SK-N-SH (cell line): ENCODE data around the gene JMJD4. TPM values are rescaled to one million over a fixed set of nuclear protein-coding genes. Genes with fewer than 3 reads are reported as not detected.
A peak's percentile ranks its signal among the peaks of the same experiment; 100 is the strongest.

ENCODE experiments used
- CTCF ChIA-PET: fragments of 300-600, 350-600 bp; formaldehyde crosslinking; extraction: SDS; loops from one replicate; lab custom pipeline; 2021; lab: Yijun Ruan, JAX
- POLR2A ChIA-PET: fragments of 350-600 bp; sonication (Branson Sonifier 250); formaldehyde crosslinking; extraction: SDS; loops from one replicate; lab custom pipeline; 2020; ENCODE audit warnings: antibody characterized with exemption, inconsistent platforms; lab: Yijun Ruan, JAX
- DNase-seq: peaks from one replicate; pipeline ENCODE4 v3.0.0; 2012
- H2AFZ ChIP-seq: fragments of 200-600 bp; sonication (generic); 2 replicates; pipeline ENCODE4 v1.8.1; 2016; ENCODE audit warnings: antibody characterized with exemption, mild to moderate bottlenecking, low read depth
- H3F3A ChIP-seq: fragments of 200-600 bp; sonication (generic); replicated peaks from 2 replicates; pipeline ENCODE3; 2016; ENCODE audit warnings: antibody characterized with exemption, mild to moderate bottlenecking; ENCODE audit not compliant: insufficient read depth
- H3K27ac ChIP-seq, 2 experiments: fragments of 200-500 bp in 1 of 2; fragments of 200-600 bp in 1 of 2; sonication (Bioruptor generic) in 1 of 2; sonication (generic), shearing (Covaris generic) in 1 of 2; 2 replicates each; pipeline versions ENCODE4 v1.5.1 to v1.6.1; 2014 to 2016; ENCODE audit warnings: low read depth in 2 of 2, inconsistent platforms in 1 of 2, low read length in 1 of 2, mild to moderate bottlenecking in 1 of 2, mixed read lengths in 1 of 2
- H3K27me3 ChIP-seq: fragments of 200-600 bp; sonication (generic), shearing (Covaris generic); 2 replicates; pipeline ENCODE4 v1.6.1; 2016; ENCODE audit warnings: mixed run types; ENCODE audit not compliant: insufficient read depth
- H3K36me3 ChIP-seq, 2 experiments: fragments of 200-500 bp in 1 of 2; fragments of 200-600 bp in 1 of 2; sonication (Bioruptor generic) in 1 of 2; sonication (generic) in 1 of 2; replicated peaks in 1 of 2; 2 replicates each; pipeline versions ENCODE3 to v1.5.1; 2014 to 2016; ENCODE audit warnings: low read length in 1 of 2, mild to moderate bottlenecking in 1 of 2; ENCODE audit not compliant: insufficient read depth in 2 of 2, control insufficient read depth in 1 of 2
- H3K4me1 ChIP-seq, 2 experiments: fragments of 200-500 bp in 1 of 2; fragments of 200-600 bp in 1 of 2; sonication (Bioruptor generic) in 1 of 2; sonication (generic), shearing (Covaris generic) in 1 of 2; 2 replicates each; pipeline versions ENCODE4 v1.5.1 to v1.6.1; 2014 to 2016; ENCODE audit warnings: low read depth in 1 of 2, low read length in 1 of 2, mixed run types in 1 of 2; ENCODE audit not compliant: insufficient read depth in 2 of 2, control insufficient read depth in 1 of 2
- H3K4me2 ChIP-seq: fragments of 200-600 bp; sonication (generic), shearing (Covaris generic); 2 replicates; pipeline ENCODE4 v1.6.1; 2017; ENCODE audit warnings: mixed run types
- H3K4me3 ChIP-seq, 2 experiments: fragments of 200-500 bp in 1 of 2; fragments of 200-600 bp in 1 of 2; sonication (Bioruptor generic) in 1 of 2; sonication (generic), shearing (Covaris generic) in 1 of 2; 2 replicates each; pipeline versions ENCODE4 v1.5.1 to v1.8.1; 2014 to 2016; ENCODE audit warnings: low read depth in 2 of 2, inconsistent platforms in 1 of 2, low read length in 1 of 2, mild to moderate bottlenecking in 1 of 2, mixed read lengths in 1 of 2, moderate library complexity in 1 of 2
- H3K79me2 ChIP-seq: fragments of 200-600 bp; sonication (generic); 2 replicates; pipeline ENCODE4 v1.8.1; 2017; ENCODE audit warnings: mild to moderate bottlenecking; ENCODE audit not compliant: insufficient read depth
- H3K9ac ChIP-seq: fragments of 200-600 bp; sonication (generic); 2 replicates; pipeline ENCODE4 v1.6.1; 2017; ENCODE audit warnings: mixed run types
- H3K9me2 ChIP-seq: fragments of 200-600 bp; sonication (generic); 2 replicates; pipeline ENCODE4 v1.6.1; 2017; ENCODE audit warnings: mixed run types
- H3K9me3 ChIP-seq: fragments of 200-600 bp; sonication (generic); 2 replicates; pipeline ENCODE4 v1.6.1; 2017; ENCODE audit warnings: mixed run types, mild to moderate bottlenecking, moderate library complexity
- H4K20me1 ChIP-seq: fragments of 200-600 bp; sonication (generic); 2 replicates; pipeline ENCODE4 v1.6.1; 2017; ENCODE audit warnings: mild to moderate bottlenecking, mixed run types; ENCODE audit not compliant: insufficient read depth
- CHD2 ChIP-seq: fragments of 150-350 bp; IDR thresholded peaks from 2 replicates; pipeline ENCODE4 v1.6.1; 2018; ENCODE audit warnings: low read length; ENCODE audit not compliant: partially characterized antibody
- ELF1 ChIP-seq: IDR thresholded peaks from 2 replicates; pipeline ENCODE4 v1.4.0; 2012
- EZH2phosphoT487 ChIP-seq: fragments of 200-600 bp; sonication (generic); IDR thresholded peaks from 2 replicates; pipeline ENCODE4 v1.6.1; 2017; ENCODE audit warnings: low read depth, mixed run types, mild to moderate bottlenecking, antibody characterized with exemption, moderate library complexity, borderline replicate concordance
- FOSL2 ChIP-seq: IDR thresholded peaks from 2 replicates; pipeline ENCODE4 v1.4.0; 2012; ENCODE audit warnings: low read depth, mild to moderate bottlenecking, moderate library complexity, borderline replicate concordance
- FOXJ3 ChIP-seq: sonication (generic); formaldehyde crosslinking; IDR thresholded peaks from 2 replicates; pipeline ENCODE4 v1.5.1; 2020; ENCODE audit warnings: mild to moderate bottlenecking, missing genetic modification reagents
- GATA2 ChIP-seq: sonication (generic); formaldehyde crosslinking; IDR thresholded peaks from 2 replicates; pipeline ENCODE4 v1.5.0; 2020; ENCODE audit warnings: mild to moderate bottlenecking, missing genetic modification reagents
- JUND ChIP-seq: IDR thresholded peaks from 2 replicates; pipeline ENCODE4 v1.4.0; 2012
- MEF2A ChIP-seq: IDR thresholded peaks from 2 replicates; pipeline ENCODE4 v1.4.0; 2012; ENCODE audit warnings: low read depth, borderline replicate concordance
- NRF1 ChIP-seq: IDR thresholded peaks from 2 replicates; pipeline ENCODE4 v1.6.1; 2012; ENCODE audit warnings: low read depth, mild to moderate bottlenecking, low read length
- POLR2AphosphoS5 ChIP-seq: IDR thresholded peaks from 2 replicates; pipeline ENCODE4 v1.6.1; 2012; ENCODE audit warnings: low read depth, low read length
- RAD21 ChIP-seq: IDR thresholded peaks from 2 replicates; pipeline ENCODE4 v1.6.1; 2012; ENCODE audit warnings: mild to moderate bottlenecking, low read length
- RFX5 ChIP-seq: IDR thresholded peaks from 2 replicates; pipeline ENCODE4 v1.6.1; 2012; ENCODE audit warnings: mild to moderate bottlenecking, improper control_type of control experiment, low read length
- RXRA ChIP-seq: IDR thresholded peaks from 2 replicates; pipeline ENCODE4 v1.4.0; 2012; ENCODE audit warnings: low read depth, mild to moderate bottlenecking, borderline replicate concordance
- SIN3A ChIP-seq: IDR thresholded peaks from 2 replicates; pipeline ENCODE4 v1.6.1; 2012; ENCODE audit warnings: low read depth, mild to moderate bottlenecking, low read length, moderate library complexity, borderline replicate concordance
- SMC3 ChIP-seq: IDR thresholded peaks from 2 replicates; pipeline ENCODE4 v1.6.1; 2012; ENCODE audit warnings: low read depth, low read length, improper control_type of control experiment
- TCF12 ChIP-seq: IDR thresholded peaks from 2 replicates; pipeline ENCODE4 v1.4.0; 2012
- YY1 ChIP-seq: IDR thresholded peaks from 2 replicates; pipeline ENCODE4 v1.4.0; 2012; ENCODE audit warnings: low read depth, mild to moderate bottlenecking
- WGBS: methylation state at CpG from one replicate; pipeline ENCODE4 v1.1.6; 2017; ENCODE audit warnings: low lambda C conversion rate; 5-methylcytosine and 5-hydroxymethylcytosine counted together
- polyA plus RNA-seq, 3 experiments: library from polyadenylated mRNA; depleted of rRNA; stranded (reverse); fragments of >200 nt; gene quantifications; 2 replicates each; pipeline ENCODE4 v1.2.3, GENCODE V29; 2012
- TF ChIP-seq, protein P1 (sequence below): IDR thresholded peaks from 2 replicates; pipeline ENCODE4; 2012
- TF ChIP-seq, protein P2 (sequence below): fragments of 200-600 bp; sonication (generic); IDR thresholded peaks from 2 replicates; pipeline ENCODE4 v1.6.1; 2017; ENCODE audit warnings: antibody characterized with exemption, mild to moderate bottlenecking, moderate library complexity
- TF ChIP-seq, protein P3 (sequence below): IDR thresholded peaks from 2 replicates; pipeline ENCODE4 v1.4.0; 2012; ENCODE audit warnings: low read depth, borderline replicate concordance
- TF ChIP-seq, protein P4 (sequence below): fragments of 150-350 bp; IDR thresholded peaks from 2 replicates; pipeline ENCODE4 v1.6.1; 2017; ENCODE audit warnings: antibody characterized with exemption, low read length, low read depth, borderline replicate concordance
- TF ChIP-seq, protein P5 (sequence below): fragments of 150-350 bp; IDR thresholded peaks from 2 replicates; pipeline ENCODE4 v1.6.1; 2016; ENCODE audit warnings: mild to moderate bottlenecking, low read depth, low read length

JMJD4 gene, protein sequence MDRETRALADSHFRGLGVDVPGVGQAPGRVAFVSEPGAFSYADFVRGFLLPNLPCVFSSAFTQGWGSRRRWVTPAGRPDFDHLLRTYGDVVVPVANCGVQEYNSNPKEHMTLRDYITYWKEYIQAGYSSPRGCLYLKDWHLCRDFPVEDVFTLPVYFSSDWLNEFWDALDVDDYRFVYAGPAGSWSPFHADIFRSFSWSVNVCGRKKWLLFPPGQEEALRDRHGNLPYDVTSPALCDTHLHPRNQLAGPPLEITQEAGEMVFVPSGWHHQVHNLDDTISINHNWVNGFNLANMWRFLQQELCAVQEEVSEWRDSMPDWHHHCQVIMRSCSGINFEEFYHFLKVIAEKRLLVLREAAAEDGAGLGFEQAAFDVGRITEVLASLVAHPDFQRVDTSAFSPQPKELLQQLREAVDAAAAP
- polyA plus RNA-seq (2012; rRNA removed) = 15.0 and 16.6 TPM in 2 replicates
- 5.9 and 11.5 TPM in 2 replicates for polyA plus RNA-seq (2012; cell fraction: cytosol; rRNA removed)
- polyA plus RNA-seq (2012; cell fraction: nucleus; rRNA removed) = 24.2 and 29.6 TPM in 2 replicates

DNA sequence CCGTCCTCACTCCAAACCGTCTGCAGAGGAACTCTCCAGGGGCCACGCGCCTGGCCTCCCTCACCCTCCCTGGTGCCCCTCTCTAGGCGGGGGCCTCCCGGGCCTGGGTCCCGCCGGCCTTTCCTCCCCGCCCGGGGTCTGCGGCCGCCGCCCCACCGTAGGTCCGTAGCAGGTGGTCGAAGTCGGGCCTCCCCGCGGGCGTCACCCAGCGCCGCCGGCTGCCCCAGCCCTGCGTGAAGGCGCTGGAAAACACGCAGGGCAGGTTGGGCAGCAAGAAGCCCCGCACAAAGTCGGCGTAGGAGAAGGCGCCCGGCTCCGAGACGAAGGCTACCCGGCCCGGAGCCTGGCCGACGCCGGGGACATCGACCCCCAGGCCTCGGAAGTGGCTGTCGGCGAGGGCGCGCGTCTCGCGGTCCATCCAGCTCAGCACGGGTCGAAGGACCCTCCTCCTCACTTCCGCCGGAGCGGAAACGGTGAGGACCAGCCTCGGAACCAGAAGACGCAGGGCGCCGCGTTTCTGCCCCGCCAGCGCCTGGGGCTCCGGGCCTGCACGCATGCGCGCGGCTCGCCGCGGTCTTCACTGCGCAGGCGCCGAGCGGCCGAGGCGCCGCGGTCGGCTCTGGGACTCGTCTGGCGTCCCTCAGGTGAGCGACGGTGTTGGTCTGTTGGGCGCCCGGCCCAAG lies at the start of gene JMJD4, which contains the start of gene SNAP47:
Gene JMJD4 (minus strand): TSS at position 447 of the 683 bp plus-strand sequence. CDS start 29 bp downstream, at position 418.
Gene SNAP47 (plus strand): TSS at position 580 of the 683 bp plus-strand sequence. CDS start 12,302 bp downstream, outside the sequence.
- peaks cover 6 to 31% of the 10 kb centered on the region in 2 experiments for H3K36me3 ChIP-seq
- no peaks in the 10 kb centered on the region for H3F3A ChIP-seq
- peaks cover 72% of the 10 kb centered on the region for H3K79me2 ChIP-seq
- peaks cover 6% of the 10 kb centered on the region; the same call in 1 of the 2 replicates for H4K20me1 ChIP-seq
- peak within 1 kb of the TSS; percentile 100 for H3K4me2 ChIP-seq
- DNase-seq = peak; percentile 97
- peaks cover 3 to 23% of the 10 kb centered on the region in 2 experiments; a peak in 2 of 4 replicates for H3K4me1 ChIP-seq
- H3K9me2 ChIP-seq = no peaks in the 10 kb centered on the region
- H2AFZ ChIP-seq = peak within 1 kb of the TSS; percentile 81; the same call in 1 of the 2 replicates
- peak within 1 kb of the TSS; percentile 63 to 97 for H3K4me3 ChIP-seq
- H3K9ac ChIP-seq = peak within 1 kb of the TSS; percentile 89
- peak within 1 kb of the TSS; percentile 54 to 72 for H3K27ac ChIP-seq
- no peaks in the 10 kb centered on the region for H3K9me3 ChIP-seq
- ChIA-PET POLR2A (interaction anchor here (0.7 kb wide), 1 partner anchor 1067 kb away, joined by 4 read pairs; no protein-coding TSS in a partner anchor), CTCF (no interaction called here)
- H3K27me3 ChIP-seq = no peaks in the 10 kb centered on the region
- 0% methylated on average over 16 of the region's 83 CpGs for WGBS
- TF ChIP-seq SIN3A (peak; percentile 96; the same call in 1 of the 2 replicates), GATA2 (CRISPR knock-in tag) (no peak), NRF1 (peak; percentile 96), FOXJ3 (CRISPR knock-in tag) (no peak), RAD21 (no peak), SMC3 (no peak), POLR2AphosphoS5 (peak; percentile 83), FOSL2 (no peak), YY1 (no peak), ELF1 (peak; percentile 79), TCF12 (peak; percentile 12; the same call in 1 of the 2 replicates), JUND (no peak), EZH2phosphoT487 (no peak), RFX5 (no peak), CHD2 (peak; percentile 95), RXRA (no peak), MEF2A (no peak)
- TF ChIP-seq, protein P1, sequence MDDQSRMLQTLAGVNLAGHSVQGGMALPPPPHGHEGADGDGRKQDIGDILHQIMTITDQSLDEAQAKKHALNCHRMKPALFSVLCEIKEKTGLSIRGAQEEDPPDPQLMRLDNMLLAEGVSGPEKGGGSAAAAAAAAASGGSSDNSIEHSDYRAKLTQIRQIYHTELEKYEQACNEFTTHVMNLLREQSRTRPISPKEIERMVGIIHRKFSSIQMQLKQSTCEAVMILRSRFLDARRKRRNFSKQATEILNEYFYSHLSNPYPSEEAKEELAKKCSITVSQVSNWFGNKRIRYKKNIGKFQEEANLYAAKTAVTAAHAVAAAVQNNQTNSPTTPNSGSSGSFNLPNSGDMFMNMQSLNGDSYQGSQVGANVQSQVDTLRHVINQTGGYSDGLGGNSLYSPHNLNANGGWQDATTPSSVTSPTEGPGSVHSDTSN = peak; percentile 41; the same call in 1 of the 2 replicates
- TF ChIP-seq, protein P2, sequence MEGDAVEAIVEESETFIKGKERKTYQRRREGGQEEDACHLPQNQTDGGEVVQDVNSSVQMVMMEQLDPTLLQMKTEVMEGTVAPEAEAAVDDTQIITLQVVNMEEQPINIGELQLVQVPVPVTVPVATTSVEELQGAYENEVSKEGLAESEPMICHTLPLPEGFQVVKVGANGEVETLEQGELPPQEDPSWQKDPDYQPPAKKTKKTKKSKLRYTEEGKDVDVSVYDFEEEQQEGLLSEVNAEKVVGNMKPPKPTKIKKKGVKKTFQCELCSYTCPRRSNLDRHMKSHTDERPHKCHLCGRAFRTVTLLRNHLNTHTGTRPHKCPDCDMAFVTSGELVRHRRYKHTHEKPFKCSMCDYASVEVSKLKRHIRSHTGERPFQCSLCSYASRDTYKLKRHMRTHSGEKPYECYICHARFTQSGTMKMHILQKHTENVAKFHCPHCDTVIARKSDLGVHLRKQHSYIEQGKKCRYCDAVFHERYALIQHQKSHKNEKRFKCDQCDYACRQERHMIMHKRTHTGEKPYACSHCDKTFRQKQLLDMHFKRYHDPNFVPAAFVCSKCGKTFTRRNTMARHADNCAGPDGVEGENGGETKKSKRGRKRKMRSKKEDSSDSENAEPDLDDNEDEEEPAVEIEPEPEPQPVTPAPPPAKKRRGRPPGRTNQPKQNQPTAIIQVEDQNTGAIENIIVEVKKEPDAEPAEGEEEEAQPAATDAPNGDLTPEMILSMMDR = no peak
- TF ChIP-seq, protein P3, sequence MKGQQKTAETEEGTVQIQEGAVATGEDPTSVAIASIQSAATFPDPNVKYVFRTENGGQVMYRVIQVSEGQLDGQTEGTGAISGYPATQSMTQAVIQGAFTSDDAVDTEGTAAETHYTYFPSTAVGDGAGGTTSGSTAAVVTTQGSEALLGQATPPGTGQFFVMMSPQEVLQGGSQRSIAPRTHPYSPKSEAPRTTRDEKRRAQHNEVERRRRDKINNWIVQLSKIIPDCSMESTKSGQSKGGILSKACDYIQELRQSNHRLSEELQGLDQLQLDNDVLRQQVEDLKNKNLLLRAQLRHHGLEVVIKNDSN = peak; percentile 48
- TF ChIP-seq, protein P4, sequence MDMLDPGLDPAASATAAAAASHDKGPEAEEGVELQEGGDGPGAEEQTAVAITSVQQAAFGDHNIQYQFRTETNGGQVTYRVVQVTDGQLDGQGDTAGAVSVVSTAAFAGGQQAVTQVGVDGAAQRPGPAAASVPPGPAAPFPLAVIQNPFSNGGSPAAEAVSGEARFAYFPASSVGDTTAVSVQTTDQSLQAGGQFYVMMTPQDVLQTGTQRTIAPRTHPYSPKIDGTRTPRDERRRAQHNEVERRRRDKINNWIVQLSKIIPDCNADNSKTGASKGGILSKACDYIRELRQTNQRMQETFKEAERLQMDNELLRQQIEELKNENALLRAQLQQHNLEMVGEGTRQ = 0 out of 2 replicates have a peak, but pooled peaks have one; percentile 35
- TF ChIP-seq, protein P5, sequence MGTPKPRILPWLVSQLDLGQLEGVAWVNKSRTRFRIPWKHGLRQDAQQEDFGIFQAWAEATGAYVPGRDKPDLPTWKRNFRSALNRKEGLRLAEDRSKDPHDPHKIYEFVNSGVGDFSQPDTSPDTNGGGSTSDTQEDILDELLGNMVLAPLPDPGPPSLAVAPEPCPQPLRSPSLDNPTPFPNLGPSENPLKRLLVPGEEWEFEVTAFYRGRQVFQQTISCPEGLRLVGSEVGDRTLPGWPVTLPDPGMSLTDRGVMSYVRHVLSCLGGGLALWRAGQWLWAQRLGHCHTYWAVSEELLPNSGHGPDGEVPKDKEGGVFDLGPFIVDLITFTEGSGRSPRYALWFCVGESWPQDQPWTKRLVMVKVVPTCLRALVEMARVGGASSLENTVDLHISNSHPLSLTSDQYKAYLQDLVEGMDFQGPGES = peak; percentile 38; the same call in 1 of the 2 replicates
